GM19351 (cell line): ENCODE data around the gene PXYLP1.

Source experiments
- ATAC-seq: cut with Tn5 transposase; IDR thresholded peaks from one replicate; pipeline ENCODE4 v1.9.1; 2021; ENCODE audit warnings: mild to moderate bottlenecking, moderate library complexity; ENCODE audit not compliant: unreplicated experiment

Gene PXYLP1

GRCh38 chr3:141320399-141321108 is 88.9 kb downstream of the PXYLP1 start:
- no peak for ATAC-seq

- no peak for ATAC-seq
These were observed 89.5 kb downstream of the PXYLP1 start for GRCh38 chr3:141321109-141321497.

GRCh38 chr3:141323936-141324704 is 92.5 kb downstream of the PXYLP1 start:
- ATAC-seq, result no peak

- no peak for ATAC-seq
These were observed 94.5 kb downstream of the PXYLP1 start for GRCh38 chr3:141326123-141326522.

- ATAC-seq, result no peak
These were observed 95.0 kb downstream of the PXYLP1 start for GRCh38 chr3:141326626-141327025.

DNA sequence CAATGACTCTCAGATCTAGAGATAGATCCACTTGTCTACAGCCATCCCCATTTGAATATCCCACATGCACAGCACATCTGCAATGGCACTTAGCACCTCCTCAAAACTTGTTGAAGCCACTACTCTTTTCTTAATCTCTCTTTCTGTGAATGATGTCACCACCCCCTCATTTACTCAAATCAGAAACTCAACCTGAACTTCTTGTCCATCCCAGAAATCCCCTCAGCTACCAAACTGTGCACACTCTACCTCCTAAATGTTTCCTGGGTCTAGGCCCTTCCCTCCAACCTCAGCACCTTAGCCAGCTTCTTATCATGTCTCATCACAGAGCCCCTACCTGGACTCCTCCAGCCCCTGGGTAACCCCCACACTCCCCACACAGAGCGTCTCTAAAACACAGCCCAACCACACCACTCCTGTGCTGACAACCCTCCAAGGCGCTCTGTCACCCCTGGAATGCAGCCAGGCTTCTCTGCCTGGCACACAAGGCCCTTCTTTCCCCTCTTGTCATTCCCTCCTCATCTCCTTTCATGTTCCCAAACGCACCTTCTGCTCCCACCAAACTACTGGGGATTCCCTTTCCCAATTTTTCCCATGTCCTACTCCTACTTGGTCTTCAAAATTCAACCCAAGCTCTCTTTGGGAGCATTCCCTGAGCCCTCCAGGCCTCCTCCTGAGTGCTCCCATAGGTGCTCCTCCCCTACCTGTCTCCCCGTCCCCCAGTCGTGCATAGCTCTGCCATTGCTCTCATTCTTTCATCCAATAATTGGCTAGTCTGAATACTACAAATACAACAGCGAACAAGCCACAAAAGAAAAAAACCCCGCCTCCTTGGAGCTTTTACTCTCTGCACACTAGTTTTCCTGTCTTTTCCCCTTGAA is 96.9 kb downstream of the PXYLP1 start:
- peak; percentile 71 for ATAC-seq

DNA sequence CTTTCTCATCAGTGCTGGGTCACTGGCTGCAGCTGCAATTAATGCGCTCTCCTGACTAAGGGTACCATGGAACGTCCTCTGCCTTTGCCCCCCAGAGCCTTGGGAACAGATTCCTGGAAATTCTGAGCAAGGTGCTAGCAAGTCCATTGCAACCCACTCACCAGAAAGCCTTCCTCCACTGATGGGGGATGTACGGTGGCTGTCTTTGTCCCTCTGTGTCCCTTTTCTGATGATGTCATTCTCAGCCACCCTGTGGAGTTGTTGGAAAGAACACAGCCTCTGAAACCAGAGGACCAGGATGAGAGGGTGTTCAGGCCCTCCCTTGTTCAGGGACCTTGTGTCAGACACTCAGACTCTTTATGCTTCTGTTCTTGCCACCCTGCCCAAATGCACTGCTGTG is 98.6 kb downstream of the PXYLP1 start:
- ATAC-seq, result no peak

- ATAC-seq, result no peak
These were observed 99.2 kb downstream of the PXYLP1 start for GRCh38 chr3:141330718-141331376.

DNA sequence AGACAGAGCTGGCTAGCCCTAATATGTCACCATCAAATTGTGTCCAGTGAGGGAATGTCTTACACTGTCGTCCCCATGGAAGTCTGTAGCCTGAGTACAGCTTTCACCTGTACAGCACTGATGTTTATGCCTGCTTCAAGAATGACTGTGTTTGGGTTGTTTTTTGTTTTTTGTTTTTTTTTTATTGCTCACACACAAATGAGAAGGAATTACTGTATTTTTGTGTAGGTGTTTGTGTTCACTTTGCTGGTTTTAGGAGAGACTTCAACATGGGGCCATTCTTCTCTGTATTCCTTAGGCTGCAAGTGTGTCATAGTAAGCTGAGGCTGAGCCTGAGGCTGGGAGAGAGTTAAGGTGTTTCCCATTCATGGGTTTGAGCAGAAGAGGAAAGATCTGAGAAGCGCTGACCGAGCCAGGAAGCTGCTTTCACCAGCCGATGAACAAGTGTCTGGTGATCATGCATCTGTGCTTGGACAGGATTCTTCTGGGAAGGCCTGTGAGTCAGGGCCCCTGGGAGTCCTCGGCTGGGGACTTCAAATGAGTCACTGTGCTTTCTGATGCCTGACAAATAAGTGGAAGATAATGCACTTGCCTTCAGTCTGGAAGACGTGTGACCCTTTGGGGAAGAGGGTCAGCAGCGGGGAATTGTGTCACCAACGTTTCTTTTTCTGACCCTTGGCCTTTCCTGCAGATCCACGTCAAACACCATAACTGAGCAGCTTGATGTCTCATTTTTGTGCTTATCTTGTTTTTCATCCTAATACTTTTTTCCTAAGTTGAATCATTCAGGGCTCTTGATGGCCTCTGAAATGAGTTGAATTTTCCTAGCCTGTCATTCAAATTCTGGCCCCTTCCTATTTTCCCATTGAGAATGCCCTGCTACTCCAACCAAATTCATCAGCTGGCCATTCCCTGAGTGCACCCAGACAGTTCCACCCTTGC is 100.0 kb downstream of the PXYLP1 start:
- no peak for ATAC-seq

DNA sequence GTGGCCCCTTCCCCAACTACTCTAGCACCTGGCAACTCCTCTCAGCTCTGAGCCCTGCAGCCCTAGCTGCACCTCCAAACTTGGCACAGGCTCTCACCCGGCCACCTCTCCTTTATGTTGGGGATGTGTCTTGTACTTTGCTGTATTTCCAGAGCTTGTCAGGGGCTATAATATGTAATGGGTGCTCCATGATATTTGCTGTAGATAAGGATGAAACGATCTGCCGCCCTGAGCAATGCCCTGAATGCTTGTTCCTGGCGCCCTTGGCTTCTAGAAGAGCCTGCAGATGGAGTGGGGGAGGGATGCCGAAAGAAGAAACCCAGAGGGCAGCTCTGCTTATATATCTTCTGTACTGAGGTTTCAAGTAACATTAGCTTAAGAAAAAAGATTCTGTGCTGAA is 100.8 kb downstream of the PXYLP1 start:
- no peak for ATAC-seq

GRCh38 chr3:141333836-141334626 is 102.4 kb downstream of the PXYLP1 start:
- no peak for ATAC-seq

DNA sequence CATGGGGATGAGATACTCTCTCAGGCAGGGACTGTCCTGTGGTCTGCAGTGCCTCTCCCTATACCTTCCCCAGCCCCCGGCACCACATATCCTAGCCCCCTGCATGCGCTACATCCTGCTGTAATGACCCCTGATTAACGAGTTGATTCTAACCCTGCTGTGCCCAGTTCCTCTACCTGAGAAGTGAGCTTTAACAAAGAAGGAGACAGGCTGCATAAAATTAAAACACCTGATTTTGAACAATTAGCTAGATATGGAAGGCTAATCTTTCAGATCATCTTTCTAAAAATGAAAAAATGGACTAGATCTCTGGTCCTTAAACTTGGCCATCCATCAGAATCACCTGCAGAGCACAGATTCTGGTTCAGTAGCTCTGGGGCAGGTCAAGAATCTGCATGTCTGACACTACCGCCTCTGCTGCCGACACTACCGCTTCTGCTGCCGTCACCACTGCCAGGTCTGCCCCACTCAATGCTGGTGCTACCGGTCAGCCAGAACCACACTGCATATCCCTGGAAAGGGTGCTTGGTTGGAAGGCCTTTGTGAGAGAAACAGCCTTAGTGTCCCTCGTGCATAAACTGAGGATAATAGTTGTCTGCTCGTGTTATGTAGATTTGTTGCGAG is 103.1 kb downstream of the PXYLP1 start:
- ATAC-seq, result no peak

DNA sequence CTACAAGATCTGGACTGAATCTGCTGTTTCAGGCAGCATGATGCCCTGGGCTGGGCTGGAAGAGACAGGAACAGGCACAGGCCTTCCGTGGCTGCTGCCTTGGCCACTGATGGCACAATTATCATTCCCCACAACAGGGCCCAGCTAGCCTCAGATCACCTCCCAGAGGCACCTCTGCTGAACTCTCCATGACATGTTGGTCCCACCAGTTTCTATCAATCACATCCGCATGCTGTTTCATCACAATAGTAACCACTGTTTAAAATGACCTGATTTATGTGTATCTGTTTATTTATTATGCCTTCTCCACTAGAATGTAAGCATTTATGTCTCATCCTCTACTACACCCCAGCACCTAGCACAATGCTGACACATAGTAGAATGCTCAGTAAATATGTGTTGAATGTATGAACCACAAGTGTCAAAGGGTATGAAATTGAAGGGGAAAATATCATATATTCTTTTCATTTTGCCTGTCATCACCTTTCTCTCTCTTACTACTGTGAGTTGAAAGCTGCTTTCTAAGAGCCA is 104.0 kb downstream of the PXYLP1 start:
- ATAC-seq, result no peak

DNA sequence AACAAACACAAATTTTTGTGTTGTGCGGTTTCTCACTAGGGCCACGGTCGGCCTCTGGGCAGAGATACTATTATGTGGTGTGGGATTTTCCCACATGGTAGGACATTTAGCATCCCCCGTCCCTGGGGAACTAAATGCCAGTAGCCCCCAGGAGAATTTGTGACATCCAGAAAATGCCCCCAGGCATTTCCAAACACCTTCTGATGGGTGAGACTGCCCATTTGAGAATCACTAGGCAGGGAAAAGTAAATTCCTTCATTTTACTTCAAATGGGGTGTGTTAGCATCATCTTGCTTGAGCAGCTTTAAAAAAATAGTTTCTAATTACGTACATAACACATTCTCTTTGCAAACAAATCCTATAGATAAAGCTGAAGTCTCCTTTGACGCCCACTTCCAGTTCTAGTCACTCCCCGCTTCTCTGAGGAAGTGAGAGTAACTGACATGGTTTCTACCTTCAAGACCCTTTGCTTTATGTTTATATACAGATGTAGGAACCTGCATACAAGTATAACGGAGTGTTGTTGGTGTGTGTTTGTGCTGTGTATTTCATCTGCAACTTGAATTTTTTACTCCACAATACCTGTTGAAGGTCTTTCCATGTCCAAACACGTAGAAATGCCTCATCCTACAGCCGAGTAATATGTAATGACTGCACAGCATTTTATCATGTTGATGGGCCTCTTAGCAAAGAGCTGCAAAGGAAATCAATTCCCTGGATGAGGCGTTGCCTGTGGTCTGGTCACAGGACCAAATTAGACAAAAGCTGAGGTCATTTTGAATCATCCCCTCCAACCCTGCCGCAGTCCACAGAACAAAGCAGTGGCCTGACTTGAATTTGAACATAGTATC is 105.3 kb downstream of the PXYLP1 start:
- peak; percentile 89 for ATAC-seq

DNA sequence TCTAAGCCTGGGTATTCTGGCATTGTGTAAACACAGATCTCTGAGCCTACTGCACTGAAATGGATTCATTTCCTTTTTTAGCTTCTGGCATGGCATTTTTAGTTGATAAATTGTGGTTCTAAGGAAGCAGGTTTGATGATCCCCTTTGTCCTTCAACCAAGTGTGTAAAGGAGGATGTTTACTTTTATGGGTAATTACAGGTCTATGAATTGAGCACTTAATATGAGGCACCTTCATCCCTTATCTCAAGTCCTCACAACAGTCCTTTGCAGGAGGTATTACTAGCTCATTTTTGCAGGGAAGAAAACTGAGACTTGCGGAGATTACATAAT is 105.9 kb downstream of the PXYLP1 start:
- no peak for ATAC-seq

- ATAC-seq, result no peak
These were observed 106.4 kb downstream of the PXYLP1 start for GRCh38 chr3:141337991-141338390.

DNA sequence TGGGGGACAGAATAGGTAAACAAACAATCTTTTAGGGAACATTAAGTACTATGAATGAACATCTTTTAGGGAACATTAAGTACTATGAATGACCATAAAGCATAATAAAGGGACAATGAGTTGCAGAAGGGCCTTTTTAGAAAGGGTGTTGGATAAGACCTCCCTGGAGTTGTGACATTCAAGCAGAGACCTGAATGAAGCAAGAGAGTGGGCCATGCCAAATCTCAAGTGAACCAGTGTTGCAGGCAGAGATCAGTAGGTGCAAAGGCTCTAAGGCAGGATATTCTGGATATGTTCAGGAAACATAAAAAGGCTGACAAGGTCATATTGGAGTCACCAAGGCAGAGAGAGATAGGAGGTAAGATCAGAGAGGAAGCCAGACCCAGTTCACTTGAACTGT is 107.3 kb downstream of the PXYLP1 start:
- ATAC-seq, result no peak

DNA sequence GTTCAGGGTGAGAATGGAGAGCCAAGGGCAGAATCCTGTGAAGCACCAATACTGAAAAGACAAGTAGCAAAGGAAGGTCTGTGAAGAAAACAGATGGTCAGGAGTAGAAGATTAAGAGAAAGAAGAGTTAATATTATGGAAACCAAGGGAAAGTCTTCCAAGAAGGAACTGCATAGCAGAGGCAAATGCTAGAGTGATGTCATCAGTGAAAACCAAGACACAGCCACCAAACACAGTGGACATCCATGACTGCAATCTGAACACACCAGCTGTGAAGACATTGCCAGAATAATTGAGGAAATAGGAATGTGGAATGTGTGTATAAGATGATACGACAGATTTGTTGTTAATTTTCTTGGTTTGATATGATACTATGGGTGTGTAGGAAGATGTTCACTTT is 109.9 kb downstream of the PXYLP1 start:
- no peak for ATAC-seq
